HUDEP-2 (cell line): ENCODE results near the gene MORC4.

Experiments used
- DNase-seq, 76 experiments: peaks; one replicate each; lab custom pipeline; 2025; ENCODE audit not compliant: unreplicated experiment in 76 of 76; lab: John Stamatoyannopoulos, UW

MORC4 gene

DNA sequence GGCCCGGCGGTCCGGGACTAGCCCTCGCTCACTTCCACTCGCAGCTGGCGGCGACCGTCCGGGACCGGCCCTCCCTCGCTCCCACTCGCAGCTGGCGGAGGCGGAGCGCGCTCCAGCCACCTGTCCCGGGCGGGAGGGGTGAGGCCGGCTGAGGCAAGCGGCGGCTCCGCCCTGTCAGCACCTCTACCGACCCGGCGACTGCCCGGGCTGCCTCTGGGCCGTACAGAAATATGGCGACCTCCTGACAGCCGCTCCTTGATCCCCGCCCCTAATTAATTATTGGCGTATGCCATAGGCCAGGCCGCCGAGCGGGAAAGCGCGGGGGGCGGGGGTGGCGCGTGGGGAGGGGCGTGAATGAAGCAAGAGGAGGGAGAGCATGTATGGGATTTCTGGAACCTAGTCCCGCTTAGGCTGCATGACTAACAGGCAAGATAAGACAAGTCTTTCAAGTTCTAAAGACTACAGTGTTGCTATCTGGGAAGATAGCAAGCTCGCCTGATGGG, at the start of gene MORC4:
MORC4 (minus strand) TSS at position 200 of the 503 bp plus-strand sequence. CDS start 243 bp downstream, outside the sequence.
- peak in 42 of 76 experiments; percentile 0 to 39 (median 9) for DNase-seq

DNA sequence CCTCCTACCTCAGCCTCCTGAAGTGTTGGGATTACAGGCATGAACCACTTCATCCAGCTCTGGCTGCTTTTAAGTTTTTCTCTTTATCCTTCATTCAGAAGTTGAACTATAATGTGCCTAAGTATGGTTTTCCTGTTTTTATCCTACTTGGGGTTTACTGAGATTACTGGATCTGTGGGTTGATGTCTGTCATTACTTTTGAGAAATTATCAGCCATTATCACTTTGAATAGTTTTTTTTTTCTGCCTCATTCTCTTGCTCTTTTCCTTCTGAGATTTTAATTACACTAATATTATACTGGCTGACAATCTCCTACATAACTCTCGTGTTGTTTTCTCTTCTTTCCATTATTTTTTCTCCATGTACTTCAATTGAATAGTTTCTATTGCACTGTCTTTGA, 47.6 kb upstream of the MORC4 start:
- DNase-seq = no peak

DNA sequence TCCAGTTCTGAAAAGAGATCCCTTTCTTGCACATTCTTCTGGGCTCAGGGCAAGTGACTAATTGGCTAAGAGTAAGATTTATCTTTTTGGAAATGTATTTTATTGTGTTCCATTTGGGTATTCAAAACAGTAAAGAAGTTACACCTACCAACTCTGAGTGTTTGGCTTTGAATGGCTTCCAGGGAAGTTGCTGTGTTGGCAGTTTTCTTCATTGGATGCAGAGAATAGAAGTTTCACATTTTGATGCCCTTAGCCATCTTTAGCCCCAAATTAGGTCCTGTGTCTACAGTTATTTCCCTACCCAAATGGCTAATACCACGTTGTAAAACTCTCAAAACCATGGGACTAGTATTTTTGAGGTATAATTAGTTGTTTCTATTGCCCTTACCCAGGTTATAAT, 29.7 kb upstream of the MORC4 start:
- DNase-seq = no peak

DNA sequence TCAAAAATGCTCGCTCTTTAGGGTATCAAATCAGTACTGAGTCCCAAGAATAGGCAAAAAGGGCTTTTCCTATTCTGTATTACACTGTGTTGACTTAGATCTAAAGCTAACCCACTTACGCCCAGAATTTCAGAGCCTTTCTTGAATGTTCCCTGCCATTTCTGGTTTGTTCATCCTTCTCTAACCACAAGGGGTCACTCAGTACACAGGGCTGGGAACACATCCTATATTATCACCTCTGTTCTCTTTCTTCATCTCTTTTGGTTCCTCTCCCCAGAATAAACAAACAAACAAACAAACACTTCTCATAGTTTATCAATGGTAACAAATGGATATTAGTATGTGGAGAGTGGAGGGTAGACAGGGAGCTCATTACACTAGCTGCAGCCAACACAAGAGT, 25.5 kb upstream of the MORC4 start:
- peak in 11 of 76 experiments; percentile 0 to 25 (median 6) for DNase-seq

DNA sequence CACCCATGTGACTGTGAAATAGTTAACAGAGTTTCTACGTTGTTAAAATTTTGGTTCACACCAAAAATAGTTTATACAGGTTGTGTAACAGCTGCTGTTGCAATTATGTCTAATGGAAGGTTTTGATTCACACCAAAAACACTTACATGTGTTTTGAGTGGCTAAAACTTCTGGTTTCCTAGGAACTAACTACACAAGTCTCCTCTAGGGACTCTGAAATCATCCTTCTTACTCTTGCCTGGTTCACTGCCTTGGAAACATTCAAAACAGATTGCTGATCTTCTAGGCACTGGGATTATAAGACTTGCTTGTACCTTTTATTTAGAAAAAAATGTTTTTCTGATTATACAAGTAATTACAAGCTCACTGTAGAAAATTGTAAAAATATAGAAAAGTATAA, 14.9 kb upstream of the MORC4 start:
- no peak for DNase-seq

DNA sequence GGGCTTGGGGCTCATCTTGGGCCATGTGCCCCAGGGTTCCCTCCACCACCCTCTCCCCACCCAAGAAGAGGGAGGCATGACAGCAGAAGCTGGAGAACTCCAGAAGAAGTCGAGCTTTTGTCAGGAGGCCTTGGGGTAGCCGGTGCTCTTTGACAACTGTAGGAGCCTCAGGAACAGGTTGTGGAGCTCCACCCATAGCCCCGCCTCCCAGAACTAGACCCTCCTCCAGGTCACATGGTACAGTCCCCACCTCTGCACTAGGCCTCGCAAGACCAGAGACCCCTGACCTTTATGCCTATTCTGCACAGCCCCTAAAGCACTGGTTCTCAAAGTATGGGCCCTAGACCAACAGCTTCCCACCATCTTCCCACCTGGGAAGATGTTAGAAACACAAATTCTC, 8.0 kb upstream of the MORC4 start:
- no peak for DNase-seq

DNA sequence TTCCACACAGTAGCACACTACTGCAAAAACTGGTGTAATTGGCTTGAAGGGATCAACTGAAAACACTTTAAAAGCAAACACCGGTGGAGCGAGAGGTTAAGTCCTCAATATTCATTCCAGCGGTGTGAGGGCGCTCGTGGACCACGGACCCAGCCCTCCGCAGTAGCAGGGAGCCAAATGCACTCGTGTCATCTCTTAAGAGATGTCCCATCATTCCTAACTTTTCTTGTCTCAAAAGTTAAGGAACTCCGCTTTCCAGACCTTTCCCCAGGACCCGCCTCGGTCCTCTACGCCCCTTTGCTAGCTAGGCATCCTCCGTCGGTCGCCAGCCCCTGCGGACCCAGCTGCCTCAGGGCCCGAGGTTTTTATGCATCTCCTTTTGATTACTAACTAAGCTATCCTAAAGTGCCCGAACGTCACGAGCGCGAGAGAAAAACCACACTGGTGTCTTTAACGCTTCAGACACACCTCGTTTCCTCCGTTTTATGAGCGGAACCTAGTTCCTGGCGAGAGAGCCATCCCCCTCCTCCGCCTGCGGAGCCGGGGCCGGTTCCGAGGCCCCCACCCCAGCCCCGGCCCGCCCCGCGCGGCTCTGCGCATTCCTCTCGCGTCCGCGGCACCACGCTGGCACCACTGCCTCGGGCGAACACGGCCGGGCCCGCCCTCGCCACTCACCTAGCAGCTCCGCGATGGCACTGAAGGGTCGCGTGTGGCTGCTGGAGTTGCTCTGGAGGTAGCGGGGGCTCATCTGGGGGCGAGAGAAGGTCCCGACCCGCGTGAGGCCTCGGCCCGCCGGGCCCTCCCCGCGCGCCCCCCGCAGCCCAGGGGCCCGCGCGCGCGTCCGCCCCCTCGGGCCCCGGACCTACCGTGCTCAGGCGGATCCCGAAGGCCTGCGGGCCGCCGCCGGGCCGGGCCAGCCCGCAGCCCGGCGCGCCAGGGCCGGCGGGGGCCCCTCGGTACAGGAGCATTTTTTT, 723 bp downstream of the MORC4 start:
- peak in 24 of 76 experiments; percentile 0 to 14 (median 2) for DNase-seq

DNA sequence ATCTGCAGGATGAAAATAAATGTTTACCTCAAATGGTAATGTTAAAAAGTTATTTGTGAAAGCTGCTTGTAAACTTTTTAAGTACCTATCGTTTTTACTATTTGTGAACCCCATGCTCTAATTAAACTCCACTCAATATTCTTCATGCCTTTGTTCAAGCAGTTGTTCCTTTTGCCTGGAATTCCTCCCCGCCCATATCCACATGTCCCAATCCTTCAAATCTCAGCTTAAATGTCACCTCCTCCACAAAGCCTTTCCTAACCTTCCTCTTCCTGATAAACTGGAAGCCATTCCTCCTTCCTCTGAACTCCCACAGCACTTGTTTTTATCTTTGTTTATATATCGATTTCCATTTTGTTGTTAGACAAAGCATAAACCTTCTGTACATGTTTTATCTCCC, 2.4 kb downstream of the MORC4 start:
- DNase-seq = no peak

DNA sequence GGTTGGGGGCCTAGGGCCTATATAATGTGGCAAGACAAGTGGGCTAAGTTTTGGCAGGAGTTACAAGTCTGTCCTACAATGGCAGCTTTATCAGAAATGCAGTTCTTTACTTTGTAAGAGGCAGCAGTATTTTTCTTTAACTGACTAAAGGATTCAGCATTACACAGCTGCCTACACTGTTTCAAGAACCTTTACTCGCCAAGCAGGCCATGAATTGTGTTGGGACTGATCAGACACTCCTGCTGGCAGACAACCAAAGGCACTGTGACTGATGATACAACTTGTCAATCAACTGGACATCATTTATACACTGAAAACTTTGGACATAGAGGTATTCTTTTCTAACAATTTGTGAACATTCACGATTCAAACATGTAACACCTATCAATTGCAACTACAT, 4.3 kb downstream of the MORC4 start:
- DNase-seq = no peak

DNA sequence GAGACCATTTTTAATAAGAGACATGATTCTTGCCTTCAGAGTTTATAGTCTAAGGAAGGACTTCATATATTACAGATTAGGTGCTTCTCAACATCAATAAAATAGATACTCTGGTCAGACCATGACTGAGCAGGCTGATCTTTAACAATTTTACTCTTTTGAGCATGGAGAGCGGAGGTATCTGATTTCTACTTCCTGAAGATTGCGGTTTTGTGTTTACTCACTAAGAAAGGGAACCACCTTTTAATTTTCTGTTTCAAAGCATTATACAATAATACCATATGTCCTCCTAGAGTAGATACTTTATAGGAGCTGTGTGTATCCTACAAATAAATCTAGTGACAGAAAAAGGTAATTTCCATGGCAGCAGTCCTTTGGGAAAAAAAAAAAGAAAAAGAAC, 12.5 kb downstream of the MORC4 start:
- DNase-seq = no peak

DNA sequence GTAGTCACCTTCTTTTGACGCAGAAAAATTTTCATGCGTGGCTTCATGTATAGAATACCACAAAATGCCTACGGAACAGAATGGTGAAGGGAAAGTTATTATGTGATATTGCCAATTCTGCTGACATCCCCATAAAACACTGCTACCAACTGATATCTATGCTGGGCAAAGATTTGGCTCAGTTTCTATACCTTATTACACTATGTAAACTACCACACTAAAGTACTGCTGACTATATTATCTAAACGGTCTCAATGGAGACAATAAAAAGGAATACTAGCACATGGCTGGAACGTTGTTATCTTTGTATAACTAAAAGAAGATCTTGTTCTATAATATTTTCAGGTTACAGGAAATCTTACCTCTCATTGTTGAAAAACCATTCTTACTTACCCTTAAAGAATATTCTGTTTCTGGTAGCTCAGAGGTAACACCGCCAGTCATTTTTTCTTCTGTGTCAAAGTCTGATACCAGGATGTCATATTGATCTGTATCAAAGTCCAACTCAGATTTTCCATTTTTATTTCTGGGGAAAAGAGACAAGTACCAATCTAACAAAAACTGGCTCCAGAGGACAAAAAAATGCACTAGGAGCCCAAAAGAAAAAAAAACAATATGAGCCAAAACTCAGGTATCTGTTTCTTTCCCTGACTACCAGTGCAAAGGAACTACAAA, 18.9 kb downstream of the MORC4 start:
- DNase-seq = no peak

DNA sequence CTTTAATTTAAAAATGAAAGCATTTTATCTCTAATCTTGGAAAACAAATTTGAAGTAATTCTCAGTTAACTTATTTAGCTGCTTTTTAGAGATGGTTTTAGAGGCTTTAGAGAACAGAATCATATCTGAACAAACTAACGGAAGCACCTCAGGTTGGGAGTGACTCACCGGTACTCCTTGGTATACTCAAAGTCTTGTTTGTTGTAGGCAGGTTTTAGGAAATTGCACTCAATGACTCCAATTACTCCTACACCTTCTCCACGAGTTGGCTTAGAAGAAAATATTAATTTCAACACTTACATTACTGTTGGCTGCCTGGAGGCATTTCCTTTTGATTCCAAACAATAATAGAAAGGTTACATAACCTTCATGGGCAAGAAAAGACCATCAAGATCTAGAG, 23.6 kb downstream of the MORC4 start:
- no peak for DNase-seq

DNA sequence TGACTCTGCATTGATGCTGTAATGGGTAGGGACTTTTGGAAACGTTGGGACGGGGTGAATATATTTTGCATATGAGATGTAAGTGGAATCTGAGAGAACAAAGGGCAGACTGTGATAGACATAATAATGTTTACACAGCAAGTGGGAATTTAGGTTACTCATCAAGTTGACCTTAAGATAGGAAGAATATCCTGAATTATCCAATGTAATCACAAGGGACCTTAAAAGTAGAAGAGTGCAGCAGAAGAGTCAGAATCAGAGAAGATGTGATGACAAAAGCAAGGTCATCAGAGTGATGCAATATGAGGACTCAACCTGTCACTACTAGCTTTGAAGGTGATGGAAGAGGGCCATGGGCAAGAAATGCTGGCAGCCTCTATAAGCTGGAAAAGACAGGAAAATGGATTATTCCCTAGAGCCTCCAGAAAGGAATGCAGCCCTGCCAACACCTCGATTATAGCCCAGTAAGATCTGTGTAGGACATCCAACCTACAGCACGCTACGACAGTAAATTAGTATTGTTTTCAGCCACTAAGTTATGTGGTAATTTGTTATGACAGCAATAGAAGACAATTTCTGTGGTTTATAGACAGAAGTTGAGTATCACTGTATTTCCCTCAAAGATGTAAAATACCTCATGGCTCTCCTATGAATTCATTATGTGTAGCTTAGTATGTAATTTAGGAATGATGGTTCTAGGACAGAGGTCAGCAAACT, 26.4 kb downstream of the MORC4 start:
- DNase-seq = no peak

DNA sequence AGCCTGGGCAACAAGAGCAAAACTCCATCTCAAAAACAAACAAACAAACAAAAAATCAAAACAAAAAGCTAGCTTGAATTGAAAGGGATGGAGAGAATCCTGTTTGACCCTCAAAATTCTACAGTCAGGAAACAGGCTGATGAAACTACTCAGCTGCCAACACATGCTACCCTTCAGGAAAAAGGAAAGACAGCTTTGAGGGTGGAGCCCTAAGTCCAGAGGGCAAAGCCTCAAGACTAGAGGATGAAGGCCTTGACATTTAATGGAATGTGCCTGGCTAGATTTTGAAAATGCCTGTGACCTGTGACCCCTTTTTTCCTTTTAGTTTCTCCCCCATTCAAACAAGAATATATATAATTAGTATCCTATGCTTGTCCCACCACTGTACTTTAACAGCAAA, 27.1 kb downstream of the MORC4 start:
- DNase-seq = no peak

DNA sequence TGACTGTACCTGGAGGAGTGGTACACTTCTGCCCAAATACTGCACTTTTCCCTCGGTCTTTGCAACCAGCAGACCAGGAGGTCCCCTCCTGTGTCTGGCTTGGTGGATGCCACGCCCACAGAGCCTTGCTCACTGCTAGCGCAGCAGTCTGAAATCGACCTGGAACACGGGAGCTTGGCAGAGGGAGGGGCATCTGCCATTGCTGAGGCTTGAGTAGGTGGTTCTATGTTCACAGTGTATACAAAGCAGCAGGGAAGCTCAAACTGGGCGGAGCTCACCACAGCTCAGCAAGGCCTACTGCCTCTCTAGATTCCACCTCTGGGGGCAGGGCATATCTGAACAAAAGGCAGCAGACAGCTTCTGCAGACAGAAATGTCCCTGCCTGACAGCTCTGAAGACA, 33.5 kb downstream of the MORC4 start:
- DNase-seq = peak in 2 of 76 experiments; percentile 0

DNA sequence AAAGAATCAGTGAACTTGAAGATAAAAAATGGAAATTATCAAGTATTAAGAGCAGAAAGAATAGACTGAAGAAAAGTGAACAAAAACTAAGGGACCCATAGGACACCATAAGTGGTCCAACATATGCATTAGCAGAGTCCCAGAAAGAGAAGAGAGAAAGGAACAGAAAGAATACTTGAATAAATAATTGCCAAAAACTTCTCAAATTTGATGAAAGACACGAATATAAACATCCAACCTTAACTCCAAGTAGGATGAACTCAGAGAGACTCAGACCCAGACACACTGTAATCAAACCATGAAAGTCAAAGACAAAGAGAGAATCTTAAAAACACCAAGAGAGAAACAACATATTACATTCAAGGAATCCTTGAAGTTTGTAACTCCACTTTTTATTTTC, 35.7 kb downstream of the MORC4 start:
- no peak for DNase-seq

DNA sequence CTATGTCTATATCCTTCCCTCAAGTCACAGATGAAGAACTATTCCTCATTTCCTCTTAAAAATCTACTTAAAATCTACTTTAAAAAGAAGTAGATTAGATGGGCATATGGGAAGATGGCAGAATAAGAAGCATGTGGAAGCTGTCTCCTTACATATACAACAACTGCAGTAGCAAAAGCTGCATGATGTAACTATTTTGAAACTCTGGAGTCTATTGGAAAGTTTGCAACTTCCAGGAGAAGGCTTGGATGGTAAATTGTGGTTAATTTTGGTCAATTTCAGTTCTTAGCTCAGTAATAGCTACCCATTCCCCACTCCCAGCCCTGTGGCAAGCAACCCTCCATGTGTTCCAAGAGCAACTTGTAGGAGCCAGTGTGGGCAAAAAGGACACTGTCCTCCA, 36.9 kb downstream of the MORC4 start:
- no peak for DNase-seq

DNA sequence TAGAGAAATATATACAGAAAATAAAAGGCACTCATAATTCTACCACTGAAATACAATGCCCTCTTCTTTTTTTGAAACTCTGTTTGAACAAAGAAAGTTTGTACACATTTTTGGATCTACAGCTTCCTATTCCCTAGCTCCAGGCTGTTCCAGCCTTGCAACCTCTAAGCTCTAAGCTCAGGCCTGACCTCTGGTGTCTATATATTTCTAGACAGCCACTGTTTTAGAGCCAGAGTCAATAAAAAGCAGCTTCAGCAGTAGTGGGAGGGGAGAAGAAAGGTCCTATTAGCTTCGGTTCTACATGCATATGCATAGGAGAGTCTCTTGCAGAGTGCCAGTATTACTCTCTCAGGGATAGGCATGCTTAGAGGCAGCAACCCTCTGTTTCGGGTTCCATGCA, 40.1 kb downstream of the MORC4 start:
- DNase-seq = peak in 1 of 76 experiments; percentile 0

DNA sequence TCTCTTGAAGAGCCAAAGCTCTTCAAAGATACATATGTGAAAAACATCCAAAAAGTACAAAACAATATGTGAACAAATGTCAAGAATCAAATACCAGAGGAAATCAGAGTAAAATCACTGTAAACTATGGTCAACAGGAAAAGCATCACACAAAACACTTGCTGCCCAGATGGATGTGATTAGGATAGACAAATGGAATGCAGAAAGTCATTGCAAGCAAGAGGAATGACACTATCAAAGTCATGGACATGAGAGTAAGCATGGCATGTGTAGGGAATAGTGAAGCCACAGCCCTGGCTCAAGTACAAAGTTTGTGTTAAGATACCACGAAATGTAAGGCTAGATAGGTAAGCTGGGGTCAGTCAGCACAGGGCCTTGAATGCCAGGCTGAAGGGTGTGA, 42.2 kb downstream of the MORC4 start:
- no peak for DNase-seq

DNA sequence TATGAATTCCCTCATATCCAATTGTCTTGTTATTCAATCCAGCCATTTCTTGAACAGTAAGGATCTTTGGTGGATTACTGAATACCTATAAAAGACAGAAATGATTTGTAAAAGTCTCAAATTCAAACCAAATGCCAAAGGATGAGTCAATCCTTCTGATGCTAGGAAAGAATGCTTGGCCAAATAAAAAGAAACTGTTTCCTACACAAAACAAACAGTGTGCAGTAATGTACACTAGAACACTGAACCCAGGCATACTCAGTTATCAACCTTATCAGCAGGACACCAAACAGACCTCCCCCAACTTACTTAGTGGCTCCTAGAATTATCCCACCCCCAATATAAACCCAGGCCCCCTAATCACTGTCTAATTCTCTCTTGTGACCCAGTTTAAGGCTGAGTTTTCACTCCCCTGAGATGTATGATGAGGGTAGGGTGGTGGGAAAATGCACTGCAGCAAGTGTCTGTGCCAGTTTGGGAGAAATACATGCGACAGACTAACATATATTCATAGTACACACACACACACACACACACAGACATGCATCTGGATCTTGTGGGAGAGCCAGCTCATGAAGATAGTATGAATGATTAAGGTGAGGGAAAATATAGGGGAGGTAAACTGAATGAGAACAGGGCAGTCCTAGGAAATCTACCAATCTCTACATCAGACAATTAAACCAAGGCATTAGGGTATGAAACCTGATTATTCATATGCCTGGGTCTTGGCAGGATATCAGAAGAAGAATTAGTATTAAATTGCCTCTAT, 44.8 kb downstream of the MORC4 start:
- no peak for DNase-seq
